Panc1 (cell line): Measurements from ENCODE around the gene MEMO1.

Source experiments
- POLR2AphosphoS5 ChIP-seq: IDR thresholded peaks from 2 replicates; pipeline ENCODE4 v1.6.1; 2012; ENCODE audit warnings: mild to moderate bottlenecking, low read depth, low read length, moderate library complexity
- SIN3A ChIP-seq: IDR thresholded peaks from 2 replicates; pipeline ENCODE4 v1.6.1; 2012; ENCODE audit warnings: low read depth, mild to moderate bottlenecking, low read length, moderate library complexity, borderline replicate concordance; ENCODE audit not compliant: insufficient read depth
- TCF7L2 ChIP-seq: IDR thresholded peaks from 2 replicates; pipeline ENCODE4 v1.6.1; 2011; ENCODE audit warnings: mild to moderate bottlenecking, low read depth, low read length, inconsistent platforms
- TF ChIP-seq, protein P1 (sequence below): fragments of 450-650 bp; IDR thresholded peaks from 2 replicates; pipeline ENCODE4 v1.5.1; 2017; ENCODE audit warnings: mild to moderate bottlenecking
- TF ChIP-seq, protein P2 (sequence below), 2 experiments: IDR thresholded peaks; 2 replicates each; pipeline ENCODE4 v1.6.1; 2011 to 2012; ENCODE audit warnings: low read depth in 2 of 2, control low read depth in 1 of 2, low read length in 1 of 2, mild to moderate bottlenecking in 1 of 2, moderate library complexity in 1 of 2; ENCODE audit not compliant: insufficient read depth in 1 of 2

DNA sequence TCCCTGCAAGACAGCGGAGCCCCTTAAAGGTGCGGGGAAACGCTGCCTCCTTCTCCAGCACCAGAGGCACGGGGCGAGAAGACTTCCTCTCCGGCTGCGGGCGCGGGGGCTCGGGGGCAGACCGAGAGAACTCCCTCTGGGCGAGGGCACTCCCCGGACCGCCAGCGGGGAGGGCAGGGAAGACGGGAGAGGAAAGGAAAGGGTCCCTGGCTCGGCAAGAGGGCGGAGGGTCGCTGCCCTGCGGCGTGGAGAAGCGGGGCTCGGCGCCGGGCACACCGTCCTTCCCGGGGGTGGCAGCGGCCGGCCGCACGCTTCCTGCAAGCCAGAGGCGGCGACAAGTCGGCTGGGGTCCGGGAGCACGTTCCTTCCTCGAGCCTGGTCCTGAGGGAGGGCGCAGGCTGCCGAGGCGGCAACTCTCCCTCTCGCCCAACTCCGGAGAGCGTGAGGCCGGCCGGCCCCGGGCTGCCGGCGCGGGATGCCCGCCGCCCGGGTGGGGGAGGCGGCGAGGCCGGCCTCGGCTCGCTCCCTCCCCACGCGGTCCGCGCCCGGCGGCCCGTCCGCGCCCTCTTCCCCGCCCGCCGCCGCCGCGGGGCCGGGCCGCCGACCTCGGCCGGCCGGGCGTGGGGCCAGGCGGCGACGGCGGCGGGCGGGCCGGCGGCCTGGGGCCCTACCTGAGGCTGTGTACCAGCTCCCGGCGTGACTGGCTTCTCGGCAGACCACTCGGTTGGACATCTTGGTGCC, 1.1 kb downstream of the MEMO1 start:
- TF ChIP-seq POLR2AphosphoS5 (no peak), TCF7L2 (no peak), SIN3A (no peak)
- TF ChIP-seq, protein P1, sequence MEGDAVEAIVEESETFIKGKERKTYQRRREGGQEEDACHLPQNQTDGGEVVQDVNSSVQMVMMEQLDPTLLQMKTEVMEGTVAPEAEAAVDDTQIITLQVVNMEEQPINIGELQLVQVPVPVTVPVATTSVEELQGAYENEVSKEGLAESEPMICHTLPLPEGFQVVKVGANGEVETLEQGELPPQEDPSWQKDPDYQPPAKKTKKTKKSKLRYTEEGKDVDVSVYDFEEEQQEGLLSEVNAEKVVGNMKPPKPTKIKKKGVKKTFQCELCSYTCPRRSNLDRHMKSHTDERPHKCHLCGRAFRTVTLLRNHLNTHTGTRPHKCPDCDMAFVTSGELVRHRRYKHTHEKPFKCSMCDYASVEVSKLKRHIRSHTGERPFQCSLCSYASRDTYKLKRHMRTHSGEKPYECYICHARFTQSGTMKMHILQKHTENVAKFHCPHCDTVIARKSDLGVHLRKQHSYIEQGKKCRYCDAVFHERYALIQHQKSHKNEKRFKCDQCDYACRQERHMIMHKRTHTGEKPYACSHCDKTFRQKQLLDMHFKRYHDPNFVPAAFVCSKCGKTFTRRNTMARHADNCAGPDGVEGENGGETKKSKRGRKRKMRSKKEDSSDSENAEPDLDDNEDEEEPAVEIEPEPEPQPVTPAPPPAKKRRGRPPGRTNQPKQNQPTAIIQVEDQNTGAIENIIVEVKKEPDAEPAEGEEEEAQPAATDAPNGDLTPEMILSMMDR = no peak
- TF ChIP-seq, protein P2, sequence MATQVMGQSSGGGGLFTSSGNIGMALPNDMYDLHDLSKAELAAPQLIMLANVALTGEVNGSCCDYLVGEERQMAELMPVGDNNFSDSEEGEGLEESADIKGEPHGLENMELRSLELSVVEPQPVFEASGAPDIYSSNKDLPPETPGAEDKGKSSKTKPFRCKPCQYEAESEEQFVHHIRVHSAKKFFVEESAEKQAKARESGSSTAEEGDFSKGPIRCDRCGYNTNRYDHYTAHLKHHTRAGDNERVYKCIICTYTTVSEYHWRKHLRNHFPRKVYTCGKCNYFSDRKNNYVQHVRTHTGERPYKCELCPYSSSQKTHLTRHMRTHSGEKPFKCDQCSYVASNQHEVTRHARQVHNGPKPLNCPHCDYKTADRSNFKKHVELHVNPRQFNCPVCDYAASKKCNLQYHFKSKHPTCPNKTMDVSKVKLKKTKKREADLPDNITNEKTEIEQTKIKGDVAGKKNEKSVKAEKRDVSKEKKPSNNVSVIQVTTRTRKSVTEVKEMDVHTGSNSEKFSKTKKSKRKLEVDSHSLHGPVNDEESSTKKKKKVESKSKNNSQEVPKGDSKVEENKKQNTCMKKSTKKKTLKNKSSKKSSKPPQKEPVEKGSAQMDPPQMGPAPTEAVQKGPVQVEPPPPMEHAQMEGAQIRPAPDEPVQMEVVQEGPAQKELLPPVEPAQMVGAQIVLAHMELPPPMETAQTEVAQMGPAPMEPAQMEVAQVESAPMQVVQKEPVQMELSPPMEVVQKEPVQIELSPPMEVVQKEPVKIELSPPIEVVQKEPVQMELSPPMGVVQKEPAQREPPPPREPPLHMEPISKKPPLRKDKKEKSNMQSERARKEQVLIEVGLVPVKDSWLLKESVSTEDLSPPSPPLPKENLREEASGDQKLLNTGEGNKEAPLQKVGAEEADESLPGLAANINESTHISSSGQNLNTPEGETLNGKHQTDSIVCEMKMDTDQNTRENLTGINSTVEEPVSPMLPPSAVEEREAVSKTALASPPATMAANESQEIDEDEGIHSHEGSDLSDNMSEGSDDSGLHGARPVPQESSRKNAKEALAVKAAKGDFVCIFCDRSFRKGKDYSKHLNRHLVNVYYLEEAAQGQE (IDR thresholded peaks at IDR 0.05; ENCODE audit: insufficient read depth in 1 of 2, low read depth in 2 of 2, low read length in 1 of 2) = no peak
